Epithelial cell of proximal tubule (primary cell): ENCODE results near the gene SHISAL2A. TPM values are rescaled to one million over a fixed set of nuclear protein-coding genes. Genes with fewer than 3 reads are reported as not detected.

ENCODE experiments used
- DNase-seq: peaks from one replicate; pipeline ENCODE4 v3.0.0-alpha.2; 2011; ENCODE audit warnings: low read depth
- H3K4me3 ChIP-seq: 2 replicates; pipeline ENCODE4 v1.5.1; 2011; ENCODE audit warnings: low read depth, mild to moderate bottlenecking, low read length
- CTCF ChIP-seq: conservative IDR thresholded peaks from 2 replicates; pipeline ENCODE4 v1.5.1; 2012; ENCODE audit warnings: low read depth, mild to moderate bottlenecking, low read length
- total RNA-seq: library from RNA; depleted of rRNA; stranded (reverse); fragments of >200 nt; gene quantifications from 2 replicates; pipeline ENCODE4 v1.2.3, GENCODE V29; 2015

SHISAL2A gene
- total RNA-seq, 1 donor from 2014 or later = 0.17 TPM

GRCh38 chr1:52631759-52632331, 1.1 kb upstream of the SHISAL2A start:
- DNase-seq = no peak
- no peak for TF ChIP-seq CTCF
- H3K4me3 ChIP-seq = no peak overlapping the region

DNA sequence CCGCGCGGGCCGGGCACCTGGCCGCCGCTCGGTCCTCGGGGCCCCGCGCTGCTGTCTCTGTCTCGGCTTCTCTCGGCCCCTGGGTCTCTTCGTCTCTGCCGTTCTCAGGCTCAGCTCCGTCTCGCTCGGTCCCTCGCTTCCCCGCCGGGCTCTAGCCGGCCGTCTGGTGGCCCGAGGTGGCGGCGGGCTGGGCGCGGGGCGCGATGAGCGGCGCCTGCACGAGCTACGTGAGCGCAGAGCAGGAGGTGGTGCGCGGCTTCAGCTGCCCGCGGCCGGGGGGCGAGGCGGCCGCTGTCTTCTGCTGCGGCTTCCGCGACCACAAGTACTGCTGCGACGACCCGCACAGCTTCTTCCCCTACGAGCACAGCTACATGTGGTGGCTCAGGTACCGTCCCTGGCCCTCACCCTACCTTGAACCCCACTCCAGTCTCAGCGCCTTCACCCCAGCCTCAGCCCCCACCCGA, 355 bp downstream of the SHISAL2A start:
- no peak for TF ChIP-seq CTCF
- peak overlapping the region; percentile 42 for H3K4me3 ChIP-seq
- DNase-seq = no peak

- no peak for DNase-seq
- H3K4me3 ChIP-seq = no peak overlapping the region
- TF ChIP-seq CTCF = no peak
These were observed 1.1 kb downstream of the SHISAL2A start for GRCh38 chr1:52634111-52634510.

DNA sequence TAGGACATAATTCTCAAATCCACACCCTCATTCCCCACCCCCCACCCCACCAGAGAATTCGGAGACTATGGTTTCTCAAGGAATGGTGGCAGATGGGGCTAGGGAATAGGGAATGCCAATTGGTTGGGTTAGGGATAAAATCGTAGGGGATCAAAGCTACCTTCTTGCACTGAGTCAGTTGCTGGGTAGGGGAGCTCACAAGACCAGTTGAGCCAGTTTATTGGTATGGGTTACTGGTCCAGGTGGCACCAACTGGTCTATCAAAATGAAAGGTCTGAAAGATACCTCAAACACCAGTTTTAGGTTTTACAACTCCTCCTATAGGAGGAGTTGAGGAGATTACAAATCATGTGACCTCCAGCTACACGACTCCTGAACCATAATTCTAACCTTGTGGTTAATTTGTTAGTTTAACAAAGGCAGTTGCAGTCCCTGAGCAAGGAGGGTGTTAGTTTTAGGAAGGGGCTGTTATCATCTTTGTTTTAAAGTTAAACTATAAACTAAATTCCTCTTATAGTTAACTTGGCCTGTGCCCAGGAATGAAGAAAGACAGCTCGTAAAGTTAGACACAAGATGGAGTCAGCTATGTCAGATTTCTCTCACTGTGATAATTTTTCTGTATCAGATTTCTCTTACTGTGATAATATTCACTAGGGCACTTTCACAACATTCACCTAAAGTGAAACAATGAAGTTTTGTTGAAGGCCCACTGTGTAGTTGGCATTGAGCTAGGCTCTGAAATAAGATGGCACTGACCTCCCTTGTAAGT, 2.5 kb downstream of the SHISAL2A start:
- H3K4me3 ChIP-seq = no peak overlapping the region
- DNase-seq = no peak
- no peak for TF ChIP-seq CTCF

DNA sequence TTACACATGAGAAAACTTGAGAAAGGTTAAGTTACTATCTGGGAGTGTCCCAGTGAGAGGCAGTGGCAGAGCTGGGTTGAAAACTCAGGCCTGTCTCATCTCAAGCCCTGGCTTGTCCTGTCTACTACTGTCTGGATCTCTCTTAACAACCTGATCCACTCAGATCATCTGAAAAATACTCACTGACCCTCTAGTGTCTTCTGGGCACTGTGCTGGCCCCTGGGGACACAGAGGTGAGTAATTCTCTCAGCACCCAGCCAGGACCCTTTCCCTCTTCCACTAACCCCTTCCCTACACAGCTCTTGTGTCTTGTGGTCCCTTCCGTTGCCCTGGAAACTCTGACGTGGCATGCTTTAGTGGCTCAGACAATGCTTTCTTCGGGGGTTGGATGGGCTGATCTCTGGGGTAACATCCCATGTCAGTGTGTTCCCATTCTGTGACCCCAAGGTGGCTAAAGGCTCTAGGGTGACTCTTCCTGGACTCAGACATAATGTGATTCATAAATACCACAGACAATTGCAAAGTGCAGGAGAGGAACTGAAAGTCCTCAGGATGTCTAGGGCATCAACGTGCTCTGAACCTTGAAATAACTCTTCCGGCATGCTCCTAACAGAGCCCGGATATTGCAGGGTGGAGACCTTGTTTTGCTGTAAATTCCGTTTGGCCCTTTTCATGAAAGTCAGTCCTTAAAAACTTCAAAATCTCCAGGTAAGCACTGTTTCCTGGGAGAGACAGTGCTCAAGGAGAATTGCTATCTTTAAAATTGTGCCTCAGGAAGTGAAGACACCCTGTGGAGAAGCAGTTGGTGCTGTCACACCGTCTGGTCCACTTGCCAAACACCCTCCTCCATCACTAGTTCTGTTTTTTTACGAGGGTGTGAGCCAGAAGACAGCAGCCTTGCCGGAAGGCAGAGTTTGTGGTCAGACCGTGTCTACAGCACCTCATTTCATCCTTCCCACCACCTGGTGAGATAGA, 4.0 kb downstream of the SHISAL2A start:
- DNase-seq = no peak
- no peak for TF ChIP-seq CTCF
- no peak overlapping the region for H3K4me3 ChIP-seq

- no peak for DNase-seq
- no peak for TF ChIP-seq CTCF
These were observed 5.0 kb downstream of the SHISAL2A start for GRCh38 chr1:52637946-52638345.

More at GRCh38 chr1:52637946-52638345, 5.0 kb downstream of the SHISAL2A start:
- H3K4me3 ChIP-seq = no peak overlapping the region
